HG03469 (cell line): ENCODE measurements around the gene GABBR2.

Source experiments
- ATAC-seq: cut with Tn5 transposase; IDR thresholded peaks from one replicate; pipeline ENCODE4 v1.9.1; 2021; ENCODE audit warnings: mild to moderate bottlenecking, moderate library complexity, moderate number of reproducible peaks; ENCODE audit not compliant: unreplicated experiment

GABBR2 gene

GRCh38 chr9:98333703-98334582 lies 374.8 kb downstream of the GABBR2 start:
- no peak for ATAC-seq

GRCh38 chr9:98332405-98332831 lies 376.3 kb downstream of the GABBR2 start:
- ATAC-seq, result no peak

DNA sequence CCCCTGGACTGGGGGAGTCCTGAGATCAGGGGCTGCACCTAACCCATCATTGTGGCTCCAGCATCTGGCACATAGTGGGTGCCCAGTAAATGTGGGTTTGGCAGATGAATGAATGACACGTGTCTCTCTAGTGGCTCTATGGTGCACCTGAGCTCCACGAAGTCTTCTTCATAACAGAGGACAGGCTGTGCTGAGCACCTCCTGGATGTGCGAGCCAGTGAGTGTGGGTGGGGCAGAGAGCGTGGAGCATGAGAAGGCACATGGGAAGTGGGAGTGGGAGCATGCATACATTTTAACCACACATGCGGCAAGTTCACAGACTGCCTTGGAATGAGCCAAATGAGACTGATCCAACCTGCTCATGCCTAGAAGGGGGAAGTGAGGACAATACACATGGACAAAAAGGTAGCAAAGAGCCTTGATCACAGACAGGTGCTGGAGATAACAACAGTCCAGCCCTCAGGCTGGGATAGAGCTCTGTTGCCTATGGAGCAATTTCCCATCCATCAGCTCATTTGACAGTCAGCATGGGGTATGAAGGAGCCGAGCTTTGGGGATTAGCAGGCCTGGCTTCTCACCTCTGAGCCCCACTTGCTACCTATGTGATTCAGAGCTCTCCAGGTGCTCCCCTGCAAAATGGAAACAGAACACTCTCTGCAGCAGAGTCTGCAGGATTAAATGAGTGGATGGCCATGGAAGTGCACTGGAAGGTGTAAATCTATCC lies 377.0 kb downstream of the GABBR2 start:
- ATAC-seq, result no peak

DNA sequence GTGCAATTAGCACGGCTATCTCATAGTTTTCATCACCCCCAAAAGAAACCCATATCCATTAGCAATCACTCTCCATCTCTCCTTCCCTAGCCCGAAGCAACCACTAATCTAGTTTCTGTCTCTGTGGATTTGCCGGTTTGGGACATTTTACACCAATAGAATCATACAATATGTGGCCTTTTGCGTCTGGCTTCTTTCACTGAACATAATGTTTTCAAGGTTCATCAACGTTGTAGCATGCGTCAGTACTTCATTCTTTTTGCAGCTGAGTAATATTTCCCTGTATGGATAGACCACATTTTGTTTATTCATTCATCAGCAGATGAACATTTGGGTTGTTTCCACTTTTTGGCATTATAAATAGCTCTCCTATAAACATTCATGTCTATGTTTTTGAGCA lies 377.9 kb downstream of the GABBR2 start:
- no peak for ATAC-seq

DNA sequence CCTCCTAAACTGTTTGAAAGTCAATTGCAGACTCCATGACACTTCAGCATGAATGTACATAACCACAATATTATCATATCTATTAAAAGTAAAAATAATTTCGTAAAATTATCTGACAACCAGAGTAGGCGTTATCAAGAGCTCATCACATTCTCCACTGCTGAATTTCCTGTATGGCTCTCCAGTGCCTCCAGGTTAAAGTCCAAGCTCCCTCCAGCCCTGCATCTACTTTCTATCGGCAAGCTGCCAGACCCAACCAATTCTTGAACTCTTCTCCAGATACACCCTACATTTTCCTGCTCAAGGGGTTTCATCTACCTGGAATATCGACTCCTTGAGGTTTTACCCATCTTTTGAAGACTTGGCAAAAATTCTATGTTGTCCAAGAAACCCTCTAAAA lies 378.8 kb downstream of the GABBR2 start:
- ATAC-seq, result no peak

DNA sequence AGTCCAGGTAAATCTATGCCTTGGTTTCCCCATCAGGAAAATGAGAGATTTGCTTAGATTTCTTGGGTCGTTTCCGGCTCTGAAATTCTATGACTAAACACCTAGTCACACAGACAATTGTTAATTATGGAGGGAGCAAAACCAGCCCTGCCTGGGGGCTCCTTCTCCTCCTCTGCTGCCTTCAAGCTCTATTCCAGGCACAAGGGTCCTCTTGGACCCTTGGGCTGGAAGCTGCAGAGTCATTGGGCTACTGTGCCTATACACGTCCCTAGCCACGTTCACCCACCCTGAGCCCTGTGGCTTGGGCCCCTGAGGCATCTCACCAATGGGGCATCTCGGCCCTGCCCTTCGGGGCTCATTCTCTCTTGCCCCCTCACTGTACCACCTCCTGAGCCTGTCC lies 379.5 kb downstream of the GABBR2 start:
- ATAC-seq, result no peak

DNA sequence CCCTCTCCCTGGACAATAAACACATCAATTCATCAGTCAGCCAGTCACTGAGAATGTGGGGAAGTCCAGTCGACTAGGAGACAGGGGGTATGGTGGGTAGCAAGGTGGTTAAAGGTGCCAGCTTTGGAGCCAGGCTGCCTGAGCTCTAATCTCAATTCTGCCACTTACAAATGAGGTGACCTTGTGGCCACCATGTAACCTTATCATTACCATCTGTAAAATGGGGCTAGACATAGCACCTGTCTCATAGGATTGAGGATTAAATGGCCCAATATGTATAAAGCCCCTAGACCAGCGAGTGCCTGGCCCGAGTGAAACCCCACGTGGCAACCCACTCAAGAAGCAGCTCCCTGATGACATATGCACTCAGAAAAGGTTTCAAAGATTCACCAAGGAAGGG lies 380.0 kb downstream of the GABBR2 start:
- no peak for ATAC-seq

DNA sequence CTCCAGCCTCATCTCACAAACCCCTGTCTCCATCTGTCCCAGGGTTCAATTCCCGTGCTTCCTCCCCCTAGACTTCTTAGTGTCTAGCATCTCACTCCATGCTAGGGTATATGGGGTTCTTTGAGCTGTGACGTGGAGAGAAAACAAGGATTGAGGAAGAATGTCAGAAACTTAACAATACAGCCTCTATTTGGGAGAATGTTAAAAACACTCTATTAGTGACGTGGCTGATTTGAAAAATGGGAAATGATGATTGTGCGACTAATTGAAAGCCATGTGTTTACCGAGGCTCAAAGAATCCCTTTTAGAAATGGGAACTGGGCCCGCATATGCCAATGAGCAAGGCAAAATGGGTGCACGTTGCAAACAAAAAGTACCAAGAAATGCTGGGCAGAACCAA lies 380.6 kb downstream of the GABBR2 start:
- ATAC-seq, result no peak

DNA sequence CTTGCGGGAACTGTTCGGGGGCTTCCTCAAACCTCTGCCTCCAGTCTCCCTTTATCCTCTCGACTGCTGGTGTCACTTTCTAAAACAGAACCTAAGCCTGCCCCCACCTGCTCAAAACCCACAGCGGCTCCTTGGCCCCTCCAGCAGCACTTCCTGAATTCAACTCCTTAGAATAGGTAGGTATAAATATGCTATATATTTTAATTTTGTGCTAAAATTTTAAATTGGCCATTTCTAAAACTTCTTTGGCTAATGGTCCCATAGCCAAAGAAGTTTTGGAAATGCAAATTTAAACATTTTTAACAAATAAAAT lies 381.5 kb downstream of the GABBR2 start:
- no peak for ATAC-seq

- ATAC-seq, result no peak
Observed at GRCh38 chr9:98326459-98327248, 382.1 kb downstream of the GABBR2 start.

- no peak for ATAC-seq
Observed at GRCh38 chr9:98324801-98325200, 383.9 kb downstream of the GABBR2 start.

- ATAC-seq, result no peak
Observed at GRCh38 chr9:98323831-98324135, 385.0 kb downstream of the GABBR2 start.

DNA sequence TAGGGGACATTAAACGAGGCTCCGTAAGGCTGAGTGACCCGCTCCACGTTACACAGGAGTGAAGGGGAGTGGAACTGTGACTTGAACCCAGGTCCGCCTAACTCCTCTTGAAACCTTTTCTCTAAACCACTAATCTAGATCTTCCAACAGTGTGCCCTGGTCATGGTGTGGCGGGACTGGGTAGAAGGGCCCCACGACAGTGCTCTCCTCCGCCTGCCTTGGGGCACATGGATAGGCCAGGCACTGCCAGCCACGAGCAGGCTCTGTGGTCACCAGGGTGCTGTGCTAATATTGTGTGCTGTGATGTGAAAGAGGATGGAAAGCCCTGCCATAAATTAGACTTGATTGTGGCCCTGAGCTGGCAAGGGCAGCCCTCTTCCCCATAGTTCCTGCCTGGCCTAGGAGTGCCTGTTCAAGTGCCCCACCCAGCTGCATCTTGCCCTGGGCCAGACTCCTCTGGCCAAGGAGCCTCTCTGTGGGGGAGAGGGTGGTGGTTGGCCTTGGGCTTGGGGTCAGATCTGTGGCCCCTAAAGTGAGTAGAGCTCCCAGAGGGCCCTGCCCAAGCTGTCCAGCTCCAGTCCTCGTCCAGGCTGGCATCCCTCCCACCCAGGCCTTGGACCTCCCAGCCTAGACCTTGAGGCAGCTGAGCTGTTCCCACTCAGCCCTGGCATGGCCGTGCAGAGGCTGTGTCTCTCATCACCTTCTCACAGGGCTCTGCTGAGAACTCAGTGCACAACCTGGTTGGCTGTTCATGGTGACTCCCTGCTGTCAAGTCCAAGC lies 385.5 kb downstream of the GABBR2 start:
- ATAC-seq, result no peak

- no peak for ATAC-seq
Observed at GRCh38 chr9:98321269-98321668, 387.5 kb downstream of the GABBR2 start.

GRCh38 chr9:98318834-98319478 lies 389.8 kb downstream of the GABBR2 start:
- no peak for ATAC-seq

DNA sequence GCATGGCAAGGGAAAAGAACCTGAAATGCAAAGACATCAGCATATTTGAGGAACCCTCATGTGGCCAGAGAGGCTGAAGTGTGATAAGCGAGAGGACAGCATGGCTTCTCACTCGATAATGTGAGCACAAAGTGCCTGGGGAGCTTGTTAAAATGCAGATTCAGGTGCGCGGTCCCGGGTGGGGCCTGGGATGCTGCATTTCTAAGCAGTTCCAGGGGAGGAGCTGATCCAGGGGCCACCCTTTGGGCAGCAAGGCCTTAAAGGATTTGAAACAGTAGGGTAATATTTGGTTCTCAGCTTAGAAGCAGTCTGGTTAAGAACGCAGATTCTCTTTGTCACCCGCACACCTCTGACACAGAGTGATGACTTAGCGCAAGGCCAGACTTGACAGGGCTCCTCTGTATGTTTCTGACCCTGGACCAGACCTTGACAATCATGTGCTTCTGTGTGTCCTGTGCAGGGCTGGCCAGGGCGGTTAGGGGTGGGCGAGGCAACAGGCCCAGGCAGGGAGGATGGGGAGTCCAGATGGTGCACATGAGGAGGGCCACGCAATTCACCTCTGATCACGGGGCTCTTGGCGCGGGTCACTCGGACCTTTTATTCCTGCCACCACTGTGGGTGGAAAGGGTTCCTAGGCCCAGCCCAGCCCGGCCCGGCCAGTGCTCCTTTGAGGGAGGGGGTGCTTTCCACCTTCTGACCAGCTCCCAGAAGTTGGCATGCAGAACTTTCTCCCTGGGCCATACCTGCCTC lies 390.5 kb downstream of the GABBR2 start:
- no peak for ATAC-seq

- no peak for ATAC-seq
Observed at GRCh38 chr9:98317134-98317857, 391.4 kb downstream of the GABBR2 start.

GRCh38 chr9:98316445-98317133 lies 392.1 kb downstream of the GABBR2 start:
- no peak for ATAC-seq
